SK-N-SH treated with all-trans-retinoic acid at 6 μM for 48 hours (cell line): ENCODE measurements around the gene LRRC73.

Experiments
- ARNTL ChIP-seq: fragments of 450-650 bp; formaldehyde crosslinking; IDR thresholded peaks from 2 replicates; pipeline ENCODE4 v1.5.0; 2020; ENCODE audit warnings: low read depth, mild to moderate bottlenecking, moderate library complexity, borderline replicate concordance
- BACH2 ChIP-seq: fragments of 250-450 bp; sonication (Bioruptor Pico); IDR thresholded peaks from 2 replicates; pipeline ENCODE4 v1.9.0; 2021; ENCODE audit warnings: mild to moderate bottlenecking, borderline replicate concordance
- CREB5 ChIP-seq: fragments of 250-450 bp; sonication (Bioruptor Pico); IDR thresholded peaks from 2 replicates; pipeline ENCODE4 v1.5.1; 2020; ENCODE audit warnings: low read depth, mild to moderate bottlenecking, moderate library complexity
- ESRRG ChIP-seq: fragments of 250-450 bp; sonication (Bioruptor Pico); IDR thresholded peaks from 2 replicates; pipeline ENCODE4 v1.6.1; 2021; ENCODE audit warnings: mild to moderate bottlenecking
- ISL1 ChIP-seq: fragments of 250-450 bp; sonication (Bioruptor Pico); IDR thresholded peaks from 2 replicates; pipeline ENCODE4 v2.1.2; 2022; ENCODE audit warnings: mild to moderate bottlenecking, moderate library complexity
- PATZ1 ChIP-seq: fragments of 250-450 bp; sonication (Bioruptor Pico); IDR thresholded peaks from 2 replicates; pipeline ENCODE4 v1.8.0; 2020; ENCODE audit warnings: mild to moderate bottlenecking, moderate library complexity, borderline replicate concordance
- POU6F1 ChIP-seq: fragments of 250-450 bp; sonication (Bioruptor Pico); IDR thresholded peaks from 2 replicates; pipeline ENCODE4 v1.8.0; 2021; ENCODE audit warnings: low read depth, mild to moderate bottlenecking, moderate library complexity, borderline replicate concordance
- PPARA ChIP-seq: fragments of 250-450 bp; sonication (Bioruptor Pico); IDR thresholded peaks from 2 replicates; pipeline ENCODE4 v1.5.0; 2020; ENCODE audit warnings: mild to moderate bottlenecking, borderline replicate concordance
- SNAI2 ChIP-seq: fragments of 250-450 bp; sonication (Bioruptor Pico); IDR thresholded peaks from 2 replicates; pipeline ENCODE4 v1.5.0; 2020; ENCODE audit warnings: mild to moderate bottlenecking, moderate library complexity
- TCF4 ChIP-seq: fragments of 250-450 bp; sonication (Bioruptor Pico); IDR thresholded peaks from 2 replicates; pipeline ENCODE4 v1.8.0; 2021; ENCODE audit warnings: mild to moderate bottlenecking, moderate library complexity, borderline replicate concordance
- ZFP3 ChIP-seq: fragments of 250-450 bp; sonication (Bioruptor Pico); IDR thresholded peaks from 2 replicates; pipeline ENCODE4 v1.5.0; 2020; ENCODE audit warnings: mild to moderate bottlenecking, moderate library complexity
- ZFP30 ChIP-seq: fragments of 450-650 bp; formaldehyde crosslinking; IDR thresholded peaks from 2 replicates; pipeline ENCODE4 v1.5.0; 2022; ENCODE audit warnings: mild to moderate bottlenecking, moderate library complexity
- ZNF565 ChIP-seq: fragments of 450-650 bp; formaldehyde crosslinking; conservative IDR thresholded peaks from 2 replicates; pipeline ENCODE4 v1.5.0; 2020; ENCODE audit warnings: low read depth, mild to moderate bottlenecking, moderate library complexity

- TF ChIP-seq PATZ1 (CRISPR knock-in tag) (no peak), ZFP30 (CRISPR knock-in tag) (no peak), ESRRG (CRISPR knock-in tag) (no peak), ISL1 (CRISPR knock-in tag) (no peak), ZNF565 (no peak), BACH2 (CRISPR knock-in tag) (no peak), CREB5 (no peak), TCF4 (CRISPR knock-in tag) (no peak), POU6F1 (CRISPR knock-in tag) (no peak), PPARA (CRISPR knock-in tag) (no peak), ZFP3 (CRISPR knock-in tag) (no peak), SNAI2 (CRISPR knock-in tag) (no peak), ARNTL (CRISPR knock-in tag) (no peak)
These were observed 45.8 kb downstream of the LRRC73 start for GRCh38 chr6:43464337-43464736.
